HFFc6 (cell line): ENCODE results near the gene DHH. TPM values are rescaled to one million over a fixed set of nuclear protein-coding genes. Genes with fewer than 3 reads are reported as not detected.
A peak's percentile ranks its signal among the peaks of the same experiment; 100 is the strongest.

Source experiments
- DNase-seq: peaks from one replicate; pipeline ENCODE4 v3.0.0-alpha.2; 2018
- H3K27ac Mint-ChIP-seq: 2 replicates; pipeline ENCODE4 v1.8.0; 2020; ENCODE audit warnings: mild to moderate bottlenecking, mixed read lengths
- H3K27me3 Mint-ChIP-seq: 2 replicates; pipeline ENCODE4 v1.8.0; 2021; ENCODE audit warnings: mild to moderate bottlenecking, moderate library complexity, mixed read lengths; ENCODE audit not compliant: insufficient read depth
- H3K36me3 Mint-ChIP-seq: 2 replicates; pipeline ENCODE4 v1.8.0; 2021; ENCODE audit warnings: low read depth, mixed read lengths
- H3K4me1 Mint-ChIP-seq: 2 replicates; pipeline ENCODE4 v1.8.0; 2020; ENCODE audit warnings: low read depth, mixed read lengths
- H3K4me3 Mint-ChIP-seq: 2 replicates; pipeline ENCODE4 v1.8.0; 2020; ENCODE audit warnings: mild to moderate bottlenecking, moderate library complexity, mixed read lengths
- H3K9me3 Mint-ChIP-seq: 2 replicates; pipeline ENCODE4 v1.8.0; 2020; ENCODE audit warnings: mild to moderate bottlenecking, mixed read lengths
- CTCF ChIP-seq: fragments of 200-600 bp; sonication (generic); IDR thresholded peaks from 2 replicates; pipeline ENCODE4 v1.5.0; 2021; ENCODE audit warnings: antibody characterized with exemption, mild to moderate bottlenecking
- total RNA-seq, 6 experiments: library from RNA; stranded (reverse); fragmentation: NEBNext Ultra II Directional; extraction: Animal tissue kit (Norgen Biotek cat#: 25700); gene quantifications; 2 replicates in 1 of 6; 3 replicates in 5 of 6; pipeline ENCODE4 v1.2.3, GENCODE V29; 2021

Gene DHH
- total RNA-seq, 6 experiments from 2014 or later, result 0.07 TPM; not detected in 5

- Mint-ChIP-seq H3K4me1 (peaks cover 33% of the 10 kb centered on the region), H3K27me3 (peaks cover 17% of the 10 kb centered on the region), H3K9me3 (no peaks in the 10 kb centered on the region), H3K27ac (no peak overlapping the region), H3K4me3 (peak overlapping the region; percentile 9; the same call in 1 of the 2 replicates), H3K36me3 (0 out of 2 replicates have a peak, but pooled peaks cover 5% of the 10 kb centered on the region)
- no peak for DNase-seq
- TF ChIP-seq CTCF, result no peak
These were observed 825 bp downstream of the DHH start for GRCh38 chr12:49093792-49094159.

- Mint-ChIP-seq H3K27me3 (peaks cover 17% of the 10 kb centered on the region), H3K27ac (no peak overlapping the region), H3K4me1 (peaks cover 42% of the 10 kb centered on the region), H3K36me3 (0 out of 2 replicates have a peak, but pooled peaks cover 5% of the 10 kb centered on the region), H3K9me3 (no peaks in the 10 kb centered on the region), H3K4me3 (peak overlapping the region; percentile 83)
- no peak for TF ChIP-seq CTCF
- DNase-seq, result no peak
These were observed 1.7 kb downstream of the DHH start for GRCh38 chr12:49092816-49093406.

GRCh38 chr12:49092086-49092815 lies 2.4 kb downstream of the DHH start:
- Mint-ChIP-seq H3K36me3 (0 out of 2 replicates have a peak, but pooled peaks cover 5% of the 10 kb centered on the region), H3K4me1 (peaks cover 43% of the 10 kb centered on the region), H3K9me3 (no peaks in the 10 kb centered on the region), H3K4me3 (peak overlapping the region; percentile 83), H3K27ac (no peak overlapping the region; the same call in 1 of the 2 replicates), H3K27me3 (peaks cover 19% of the 10 kb centered on the region)
- DNase-seq, result no peak
- peak; percentile 65; the same call in 1 of the 2 replicates for TF ChIP-seq CTCF

GRCh38 chr12:49091836-49092085 lies 2.8 kb downstream of the DHH start:
- H3K36me3 Mint-ChIP-seq, result 0 out of 2 replicates have a peak, but pooled peaks cover 5% of the 10 kb centered on the region
- no peak overlapping the region; the same call in 1 of the 2 replicates for H3K27ac Mint-ChIP-seq
- no peak for TF ChIP-seq CTCF
- DNase-seq, result peak; percentile 25
- peaks cover 21% of the 10 kb centered on the region for H3K27me3 Mint-ChIP-seq
- H3K9me3 Mint-ChIP-seq, result no peaks in the 10 kb centered on the region
- H3K4me1 Mint-ChIP-seq, result peaks cover 43% of the 10 kb centered on the region
- peak overlapping the region; percentile 83 for H3K4me3 Mint-ChIP-seq

- Mint-ChIP-seq H3K27ac (no peak overlapping the region; the same call in 1 of the 2 replicates), H3K36me3 (0 out of 2 replicates have a peak, but pooled peaks cover 5% of the 10 kb centered on the region), H3K9me3 (no peaks in the 10 kb centered on the region), H3K27me3 (peaks cover 21% of the 10 kb centered on the region), H3K4me1 (peaks cover 45% of the 10 kb centered on the region), H3K4me3 (peak overlapping the region; percentile 83)
- no peak for TF ChIP-seq CTCF
- DNase-seq, result no peak
These were observed 3.4 kb downstream of the DHH start for GRCh38 chr12:49091056-49091835.
